NB4 (cell line): ENCODE measurements around the gene ULK1.

ENCODE experiments used
- DNase-seq: peaks from one replicate; pipeline ENCODE4 v3.0.0; 2010; ENCODE audit warnings: low read depth
- H3K4me3 ChIP-seq: one replicate; pipeline ENCODE4 v1.5.1; 2011; ENCODE audit warnings: mild to moderate bottlenecking, low read depth, low read length, moderate library complexity
- MYC ChIP-seq: IDR thresholded peaks from 2 replicates; pipeline ENCODE4 v1.6.1; 2011; ENCODE audit warnings: low read depth, low read length
- POLR2A ChIP-seq: IDR thresholded peaks from 2 replicates; pipeline ENCODE4 v1.6.1; 2011; ENCODE audit warnings: mild to moderate bottlenecking; ENCODE audit not compliant: insufficient read length; ENCODE audit errors: extremely low read depth
- TF ChIP-seq, protein P1 (sequence below): IDR thresholded peaks from 2 replicates; pipeline ENCODE4 v1.6.1; 2011; ENCODE audit warnings: low read depth, low read length
- TF ChIP-seq, protein P2 (sequence below): IDR thresholded peaks from one replicate; pipeline ENCODE4 v1.5.1; 2012; ENCODE audit warnings: low read depth, low read length

ULK1 gene

DNA sequence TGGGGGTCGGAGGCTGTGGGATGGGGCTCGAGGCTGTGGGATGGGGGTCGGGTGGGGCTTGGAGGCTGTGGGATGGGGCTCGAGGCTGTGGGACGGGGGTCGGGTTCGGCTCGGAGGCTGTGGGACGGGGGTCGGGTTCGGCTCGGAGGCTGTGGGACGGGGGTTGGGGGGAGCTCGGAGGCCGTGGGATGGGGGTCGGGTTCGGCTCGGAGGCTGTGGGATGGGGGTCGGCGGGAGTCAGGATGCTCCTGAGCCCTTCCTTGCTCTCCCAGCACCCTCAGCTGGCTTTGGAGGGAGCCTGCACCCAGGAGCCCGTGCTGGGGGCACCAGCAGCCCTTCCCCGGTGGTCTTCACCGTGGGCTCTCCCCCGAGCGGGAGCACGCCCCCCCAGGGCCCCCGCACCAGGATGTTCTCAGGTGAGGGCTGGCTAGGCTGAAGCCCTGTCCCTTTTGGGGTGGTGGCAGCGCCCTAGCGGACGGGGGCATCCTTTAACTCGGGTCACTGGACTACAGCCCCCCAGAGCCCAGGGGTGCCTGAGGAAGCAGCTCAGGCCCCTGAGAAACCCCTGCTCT, 22.8 kb downstream of the ULK1 start:
- TF ChIP-seq, protein P1, sequence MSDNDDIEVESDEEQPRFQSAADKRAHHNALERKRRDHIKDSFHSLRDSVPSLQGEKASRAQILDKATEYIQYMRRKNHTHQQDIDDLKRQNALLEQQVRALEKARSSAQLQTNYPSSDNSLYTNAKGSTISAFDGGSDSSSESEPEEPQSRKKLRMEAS, result no peak
- TF ChIP-seq POLR2A (no peak), MYC (no peak)
- TF ChIP-seq, protein P2, sequence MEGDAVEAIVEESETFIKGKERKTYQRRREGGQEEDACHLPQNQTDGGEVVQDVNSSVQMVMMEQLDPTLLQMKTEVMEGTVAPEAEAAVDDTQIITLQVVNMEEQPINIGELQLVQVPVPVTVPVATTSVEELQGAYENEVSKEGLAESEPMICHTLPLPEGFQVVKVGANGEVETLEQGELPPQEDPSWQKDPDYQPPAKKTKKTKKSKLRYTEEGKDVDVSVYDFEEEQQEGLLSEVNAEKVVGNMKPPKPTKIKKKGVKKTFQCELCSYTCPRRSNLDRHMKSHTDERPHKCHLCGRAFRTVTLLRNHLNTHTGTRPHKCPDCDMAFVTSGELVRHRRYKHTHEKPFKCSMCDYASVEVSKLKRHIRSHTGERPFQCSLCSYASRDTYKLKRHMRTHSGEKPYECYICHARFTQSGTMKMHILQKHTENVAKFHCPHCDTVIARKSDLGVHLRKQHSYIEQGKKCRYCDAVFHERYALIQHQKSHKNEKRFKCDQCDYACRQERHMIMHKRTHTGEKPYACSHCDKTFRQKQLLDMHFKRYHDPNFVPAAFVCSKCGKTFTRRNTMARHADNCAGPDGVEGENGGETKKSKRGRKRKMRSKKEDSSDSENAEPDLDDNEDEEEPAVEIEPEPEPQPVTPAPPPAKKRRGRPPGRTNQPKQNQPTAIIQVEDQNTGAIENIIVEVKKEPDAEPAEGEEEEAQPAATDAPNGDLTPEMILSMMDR, result no peak
- DNase-seq, result no peak

DNA sequence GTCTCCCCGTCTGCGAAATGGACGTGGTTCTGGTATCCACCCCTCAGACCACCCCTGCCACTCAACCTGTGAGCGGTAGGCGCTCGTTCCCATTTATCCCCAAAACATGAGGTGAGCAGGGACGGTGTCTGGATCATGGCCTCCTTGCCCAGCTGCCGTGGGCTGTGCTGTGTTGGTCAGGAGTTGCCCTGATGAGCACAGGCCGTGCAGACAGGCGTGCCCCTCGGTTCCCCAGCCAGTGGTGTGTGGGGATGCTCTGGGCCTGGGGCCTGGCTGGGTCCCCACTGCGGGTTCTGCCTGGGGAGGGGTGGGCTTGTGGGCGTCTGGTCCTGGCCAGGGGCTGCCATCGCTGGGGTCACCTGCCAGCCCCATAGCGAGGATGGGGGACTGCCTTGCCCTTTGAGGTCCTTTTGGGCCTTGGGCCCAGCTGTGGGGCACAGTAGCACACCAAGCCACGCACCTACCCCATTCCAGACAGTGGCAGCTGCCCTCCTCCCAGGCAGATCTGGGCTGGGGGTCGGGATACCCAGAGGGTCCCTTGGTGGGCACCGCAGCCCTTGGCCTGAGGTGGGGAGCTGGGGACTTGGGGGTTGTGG, 23.4 kb downstream of the ULK1 start:
- TF ChIP-seq, protein P2, result no peak
- TF ChIP-seq POLR2A (no peak), MYC (no peak)
- TF ChIP-seq, protein P1, result no peak
- H3K4me3 ChIP-seq, result no peak overlapping the region
- no peak for DNase-seq

More for the DNA sequence above, 22.8 kb downstream of the ULK1 start:
- H3K4me3 ChIP-seq, result no peak overlapping the region

DNA sequence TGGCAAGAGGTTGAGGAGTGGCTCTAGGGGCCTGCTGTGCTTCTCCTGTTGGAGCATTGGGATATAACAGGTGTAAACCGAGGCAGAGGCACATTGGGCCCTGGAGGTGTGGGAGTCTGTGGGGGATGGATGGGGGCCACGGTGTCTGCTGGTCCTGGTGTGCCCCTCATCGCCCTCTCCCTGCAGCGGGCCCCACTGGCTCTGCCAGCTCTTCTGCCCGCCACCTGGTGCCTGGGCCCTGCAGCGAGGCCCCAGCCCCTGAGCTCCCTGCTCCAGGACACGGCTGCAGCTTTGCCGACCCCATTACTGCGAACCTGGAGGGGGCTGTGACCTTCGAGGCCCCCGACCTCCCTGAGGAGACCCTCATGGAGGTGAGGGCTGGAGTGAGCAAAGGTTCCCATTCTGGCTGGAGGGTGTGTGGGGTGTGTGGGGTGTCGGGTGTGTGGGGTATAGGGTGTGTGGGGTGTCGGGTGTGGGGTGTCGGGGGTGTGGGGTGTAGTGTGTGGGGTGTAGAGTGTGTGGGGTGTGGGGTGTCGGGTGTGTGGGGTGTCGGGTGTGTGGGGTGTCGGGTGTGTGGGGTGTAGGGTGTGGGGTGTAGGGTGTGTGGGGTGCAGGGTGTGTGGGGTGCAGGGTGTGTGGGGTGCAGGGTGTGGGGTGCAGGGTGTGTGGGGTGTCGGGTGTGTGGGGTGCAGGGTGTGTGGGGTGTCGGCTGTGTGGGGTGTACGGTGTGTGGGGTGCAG, 24.1 kb downstream of the ULK1 start:
- no peak for DNase-seq
- TF ChIP-seq, protein P2, result no peak
- TF ChIP-seq MYC (no peak), POLR2A (no peak)
- TF ChIP-seq, protein P1, result no peak
- H3K4me3 ChIP-seq, result no peak overlapping the region

DNA sequence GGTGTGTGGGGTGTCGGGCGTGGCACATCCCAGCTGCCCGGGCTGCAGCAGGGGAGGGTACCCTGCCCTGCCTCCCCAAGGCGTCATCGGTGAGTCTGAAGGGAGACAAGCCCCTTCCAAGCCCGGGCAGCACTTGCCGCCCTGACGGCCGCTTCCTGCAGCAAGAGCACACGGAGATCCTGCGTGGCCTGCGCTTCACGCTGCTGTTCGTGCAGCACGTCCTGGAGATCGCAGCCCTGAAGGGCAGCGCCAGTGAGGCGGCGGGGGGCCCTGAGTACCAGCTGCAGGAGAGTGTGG, 24.6 kb downstream of the ULK1 start:
- no peak for DNase-seq
- no peak for TF ChIP-seq MYC
- no peak for TF ChIP-seq POLR2A
- TF ChIP-seq, protein P1, result no peak
- TF ChIP-seq, protein P2, result no peak
- H3K4me3 ChIP-seq, result no peak overlapping the region

DNA sequence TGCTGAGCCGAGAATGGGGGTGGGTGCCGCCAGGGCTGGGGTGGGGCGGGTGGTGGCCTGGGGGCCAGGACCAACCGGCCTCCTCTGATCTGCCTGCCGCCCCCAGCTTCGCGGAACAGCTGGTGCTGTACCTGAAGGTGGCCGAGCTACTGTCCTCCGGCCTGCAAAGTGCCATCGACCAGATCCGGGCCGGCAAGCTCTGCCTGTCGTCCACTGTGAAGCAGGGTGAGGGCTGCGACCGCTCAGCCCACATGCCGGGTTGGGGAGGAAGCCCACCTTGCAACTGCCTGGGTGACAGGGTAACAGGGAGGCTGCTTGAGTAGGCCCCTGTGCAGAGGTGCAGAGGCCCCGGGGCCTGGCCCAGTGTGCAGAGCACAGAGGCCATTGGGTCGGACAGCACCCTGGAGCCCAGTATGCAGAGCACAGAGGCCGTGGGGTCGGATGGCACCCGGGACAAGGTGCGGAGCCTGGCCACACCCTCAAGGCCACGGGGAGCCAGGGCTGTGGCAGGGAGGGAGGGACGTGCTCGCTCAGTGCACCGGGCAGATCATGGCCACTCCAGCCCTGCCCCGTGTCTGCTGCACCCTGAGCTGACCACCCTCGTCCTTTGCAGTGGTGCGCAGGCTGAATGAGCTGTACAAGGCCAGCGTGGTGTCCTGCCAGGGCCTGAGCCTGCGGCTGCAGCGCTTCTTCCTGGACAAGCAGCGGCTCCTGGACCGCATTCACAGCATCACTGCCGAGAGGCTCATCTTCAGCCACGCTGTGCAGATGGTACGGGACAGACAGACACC, 25.1 kb downstream of the ULK1 start:
- H3K4me3 ChIP-seq, result no peak overlapping the region
- no peak for TF ChIP-seq MYC
- TF ChIP-seq POLR2A, result no peak
- TF ChIP-seq, protein P2, result no peak
- TF ChIP-seq, protein P1, result no peak
- no peak for DNase-seq
